Thoracic aorta (tissue), 2 donors: Measurements from ENCODE around the gene RNFT2. TPM values are rescaled to one million over a fixed set of nuclear protein-coding genes. Genes with fewer than 3 reads are reported as not detected.

Source experiments
- ATAC-seq: fragments of 150-250 bp; one replicate; pipeline ENCODE4 v1.8.0; 2017; ENCODE audit warnings: low read depth; ENCODE audit not compliant: insufficient number of reproducible peaks, low FRiP score
- DNase-seq: peaks from one replicate; pipeline ENCODE4 v3.0.0-alpha.2; 2020; ENCODE audit warnings: low spot score
- H3K27ac ChIP-seq, 2 donors: fragments of 200-600 bp; sonication (generic); 1 replicate in 1 of 2; 2 replicates in 1 of 2; pipeline ENCODE4 v1.5.1; 2016; ENCODE audit warnings: mild to moderate bottlenecking in 2 of 2, moderate library complexity in 2 of 2
- H3K27me3 ChIP-seq: fragments of 200-600 bp; sonication (generic); replicated peaks from 2 replicates; pipeline ENCODE4 v1.6.0; 2016; ENCODE audit warnings: mild to moderate bottlenecking; ENCODE audit not compliant: insufficient read depth
- H3K36me3 ChIP-seq: fragments of 200-600 bp; sonication (generic); one replicate; pipeline ENCODE4 v1.5.1; 2016
- H3K4me1 ChIP-seq, 2 donors: fragments of 200-600 bp; sonication (generic); 1 replicate in 1 of 2; 2 replicates in 1 of 2; pipeline versions ENCODE4 v1.5.1 to v1.6.0; 2016; ENCODE audit warnings: low read depth in 2 of 2, mild to moderate bottlenecking in 1 of 2; ENCODE audit not compliant: control insufficient read depth in 1 of 2
- H3K4me3 ChIP-seq: fragments of 200-600 bp; sonication (generic); 2 replicates; pipeline ENCODE4 v1.5.1; 2016; ENCODE audit warnings: mild to moderate bottlenecking
- H3K9me3 ChIP-seq: fragments of 200-600 bp; sonication (generic); 2 replicates; pipeline ENCODE4 v1.5.1; 2016
- CTCF ChIP-seq: fragments of 200-600 bp; sonication (generic); IDR thresholded peaks from one replicate; pipeline ENCODE4 v1.5.1; 2019; ENCODE audit warnings: antibody characterized with exemption
- total RNA-seq, 2 donors: library from RNA; depleted of rRNA; stranded (reverse); fragments of >200 nt; gene quantifications; one replicate each; pipeline versions ENCODE4 v1.1.0 to v1.2.3, GENCODE V29; 2016

The RNFT2 gene
- total RNA-seq, 2 donors from 2014 or later = 1.1 to 1.5 TPM

- Histone ChIP-seq H3K9me3 (peaks cover 6% of the 10 kb centered on the region), H3K27me3 (peaks cover 15% of the 10 kb centered on the region), H3K4me1 (peaks cover 15 to 29% of the 10 kb centered on the region in 2 donors), H3K27ac (no peak overlapping the region), H3K36me3 (no peaks in the 10 kb centered on the region), H3K4me3 (no peak overlapping the region)
- no peak for DNase-seq
- no peak for TF ChIP-seq CTCF
- no peak for ATAC-seq
Observed at GRCh38 chr12:116876151-116876869, 138.2 kb downstream of the RNFT2 start.

- DNase-seq (no peak), ATAC-seq (no peak)
- Histone ChIP-seq H3K9me3 (peaks cover 6% of the 10 kb centered on the region), H3K4me1 (peaks cover 15 to 44% of the 10 kb centered on the region in 2 donors), H3K27me3 (peaks cover 22% of the 10 kb centered on the region), H3K36me3 (no peaks in the 10 kb centered on the region), H3K4me3 (peak overlapping the region; percentile 48), H3K27ac (no peak overlapping the region)
- no peak for TF ChIP-seq CTCF
Observed at GRCh38 chr12:116878567-116879508, 140.7 kb downstream of the RNFT2 start.

- no peak for TF ChIP-seq CTCF
- peaks cover 22% of the 10 kb centered on the region for H3K27me3 ChIP-seq
- no peaks in the 10 kb centered on the region for H3K36me3 ChIP-seq
- no peak for ATAC-seq
- peak overlapping the region; percentile 48 for H3K4me3 ChIP-seq
- peaks cover 15 to 44% of the 10 kb centered on the region in 2 donors for H3K4me1 ChIP-seq
- no peak for DNase-seq
- peaks cover 4% of the 10 kb centered on the region for H3K9me3 ChIP-seq
- H3K27ac ChIP-seq = no peak overlapping the region
Observed at GRCh38 chr12:116879509-116880212, 141.5 kb downstream of the RNFT2 start.

- no peak for TF ChIP-seq CTCF
- peaks cover 15 to 44% of the 10 kb centered on the region in 2 donors for H3K4me1 ChIP-seq
- peak overlapping the region; percentile 48 for H3K4me3 ChIP-seq
- H3K27ac ChIP-seq = no peak overlapping the region
- H3K9me3 ChIP-seq = no peaks in the 10 kb centered on the region
- no peaks in the 10 kb centered on the region for H3K36me3 ChIP-seq
- ATAC-seq (no peak), DNase-seq (no peak)
- H3K27me3 ChIP-seq = peaks cover 22% of the 10 kb centered on the region
Observed at GRCh38 chr12:116880213-116880816, 142.2 kb downstream of the RNFT2 start.
